HepG2 (cell line): ENCODE results near the gene CPT1C. TPM values are rescaled to one million over a fixed set of nuclear protein-coding genes. Genes with fewer than 3 reads are reported as not detected.

ENCODE experiments used
- CREB3 ChIP-seq: sonication (generic); formaldehyde crosslinking; IDR thresholded peaks from 2 replicates; pipeline ENCODE4 v1.5.0; 2020; ENCODE audit warnings: missing genetic modification reagents
- CREM ChIP-seq, 2 experiments: sonication (generic) in 1 of 2; formaldehyde crosslinking in 1 of 2; IDR thresholded peaks; 2 replicates each; pipeline versions ENCODE4 v1.4.0 to v1.6.1; 2016 to 2020; ENCODE audit warnings: antibody characterized with exemption in 1 of 2, mild to moderate bottlenecking in 1 of 2, missing genetic modification reagents in 1 of 2
- HCFC1 ChIP-seq: fragments of 150-350 bp; IDR thresholded peaks from 2 replicates; pipeline ENCODE4 v1.6.1; 2014; ENCODE audit warnings: low read depth, low read length
- HOMEZ ChIP-seq: IDR thresholded peaks from 2 replicates; pipeline ENCODE4 v1.6.1; 2016; ENCODE audit warnings: low read depth
- MED8 ChIP-seq: sonication (generic); formaldehyde crosslinking; IDR thresholded peaks from 2 replicates; pipeline ENCODE4 v1.8.1; 2023; ENCODE audit warnings: mild to moderate bottlenecking, missing genetic modification reagents; ENCODE audit not compliant: insufficient replicate concordance
- NFATC3 ChIP-seq: sonication (generic); formaldehyde crosslinking; IDR thresholded peaks from 2 replicates; pipeline ENCODE4 v1.5.1; 2020; ENCODE audit warnings: mild to moderate bottlenecking, missing genetic modification reagents
- NFIC ChIP-seq: IDR thresholded peaks from 2 replicates; pipeline ENCODE4 v1.6.1; 2012; ENCODE audit warnings: mild to moderate bottlenecking, low read length, inconsistent platforms
- PHF8 ChIP-seq: sonication (generic); formaldehyde crosslinking; IDR thresholded peaks from 2 replicates; pipeline ENCODE4 v1.5.0; 2020; ENCODE audit warnings: missing genetic modification reagents
- RBM39 ChIP-seq: fragments of 200-400 bp; formaldehyde crosslinking; IDR thresholded peaks from one replicate; pipeline ENCODE4 v1.6.1; 2018; ENCODE audit warnings: antibody characterized with exemption, mild to moderate bottlenecking, low read depth, low read length; ENCODE audit not compliant: poor library complexity, severe bottlenecking
- TEAD3 ChIP-seq: optimal IDR thresholded peaks from 2 replicates; pipeline ENCODE3; 2016; ENCODE audit warnings: borderline replicate concordance
- TFDP2 ChIP-seq: sonication (generic); formaldehyde crosslinking; IDR thresholded peaks from 2 replicates; pipeline ENCODE4 v1.4.0; 2020; ENCODE audit warnings: missing genetic modification reagents
- TMF1 ChIP-seq: sonication (generic); formaldehyde crosslinking; IDR thresholded peaks from 2 replicates; pipeline ENCODE4 v1.8.1; 2022; ENCODE audit warnings: low read depth, missing genetic modification reagents
- ZBTB43 ChIP-seq: sonication (generic); formaldehyde crosslinking; conservative IDR thresholded peaks from 2 replicates; pipeline ENCODE4 v1.4.0; 2020; ENCODE audit warnings: missing genetic modification reagents
- ZGPAT ChIP-seq: IDR thresholded peaks from 2 replicates; pipeline ENCODE4 v1.6.1; 2016; ENCODE audit warnings: mild to moderate bottlenecking
- ZNF225 ChIP-seq: sonication (generic); formaldehyde crosslinking; IDR thresholded peaks from 2 replicates; pipeline ENCODE4 v1.4.0; 2020; ENCODE audit warnings: mild to moderate bottlenecking, missing genetic modification reagents
- ZNF329 ChIP-seq: sonication (generic); formaldehyde crosslinking; IDR thresholded peaks from 2 replicates; pipeline ENCODE4 v1.9.0; 2021; ENCODE audit warnings: low read depth, mild to moderate bottlenecking, missing genetic modification reagents
- ZNF331 ChIP-seq: sonication (generic); formaldehyde crosslinking; IDR thresholded peaks from 2 replicates; pipeline ENCODE4 v1.4.0; 2020; ENCODE audit warnings: missing genetic modification reagents
- ZNF343 ChIP-seq: sonication (generic); formaldehyde crosslinking; IDR thresholded peaks from 2 replicates; pipeline ENCODE4 v1.4.0; 2020; ENCODE audit warnings: mild to moderate bottlenecking, missing genetic modification reagents
- ZNF574 ChIP-seq: sonication (generic); formaldehyde crosslinking; IDR thresholded peaks from 2 replicates; pipeline ENCODE4 v1.4.0; 2020; ENCODE audit warnings: missing genetic modification reagents
- polyA plus RNA-seq, 8 experiments: library from polyadenylated mRNA; depleted of rRNA in 3 of 8; stranded (reverse) in 7 of 8; unstranded in 1 of 8; fragments of >200 nt; fragmentation: Illumina TruSeq in 4 of 8; extraction: Trizol in 4 of 8; gene quantifications; 2 replicates each; pipeline versions ENCODE4 v1.2.1 to v1.2.3, GENCODE V29; 2011 to 2016; ENCODE audit warnings: low read depth in 4 of 8, missing spikeins in 1 of 8, mixed read lengths in 1 of 8; ENCODE audit not compliant: insufficient read depth in 1 of 8
- total RNA-seq, 5 experiments: library from RNA; depleted of rRNA; stranded (reverse); fragments of >200 nt; fragmentation: Illumina TruSeq; extraction: Trizol; gene quantifications; 2 replicates each; pipeline ENCODE4 v1.2.3, GENCODE V29; 2016; ENCODE audit warnings: low read depth in 1 of 5

Gene CPT1C
- total and polyA plus RNA-seq, 2 of the 13 experiments (the other 11 are each of a cell fraction or from before 2014, with no cell fraction given), result 0.18 TPM; not detected in 1

GRCh38 chr19:49680421-49681351 is 10.2 kb upstream of the CPT1C start (continued):
- TF ChIP-seq ZNF225 (CRISPR knock-in tag) (no peak), NFIC (no peak), RBM39 (peak; percentile 51), ZNF329 (CRISPR knock-in tag) (no peak), TMF1 (no peak), NFATC3 (CRISPR knock-in tag) (no peak), ZNF331 (CRISPR knock-in tag) (0 out of 2 replicates have a peak, but pooled peaks have one; percentile 23), TFDP2 (CRISPR knock-in tag) (peak; percentile 41; the same call in 1 of the 2 replicates), HCFC1 (peak; percentile 32; the same call in 1 of the 2 replicates), ZBTB43 (no peak), PHF8 (no peak), MED8 (no peak), HOMEZ (CRISPR knock-in tag) (0 out of 2 replicates have a peak, but pooled peaks have one; percentile 21), CREB3 (CRISPR knock-in tag) (no peak), CREM (IDR thresholded peaks at IDR 0.05) (no peak), CREM (CRISPR knock-in tag; IDR thresholded peaks at IDR 0.05) (no peak), ZNF574 (CRISPR knock-in tag) (peak; percentile 89), ZNF343 (CRISPR knock-in tag) (no peak), TEAD3 (peak; percentile 39), ZGPAT (CRISPR knock-in tag) (peak; percentile 47; the same call in 1 of the 2 replicates)
